GM18870 (cell line): ENCODE data around the gene HIBADH.
"Not testable (repeated sequence)": the region's sequence is repeated elsewhere in the genome, so short reads cannot be mapped to it uniquely, and the experiment has no call there.

Source experiments
- ATAC-seq: cut with Tn5 transposase; IDR thresholded peaks from one replicate; pipeline ENCODE4 v1.9.1; 2021; ENCODE audit warnings: moderate library complexity; ENCODE audit not compliant: unreplicated experiment

Gene HIBADH

DNA sequence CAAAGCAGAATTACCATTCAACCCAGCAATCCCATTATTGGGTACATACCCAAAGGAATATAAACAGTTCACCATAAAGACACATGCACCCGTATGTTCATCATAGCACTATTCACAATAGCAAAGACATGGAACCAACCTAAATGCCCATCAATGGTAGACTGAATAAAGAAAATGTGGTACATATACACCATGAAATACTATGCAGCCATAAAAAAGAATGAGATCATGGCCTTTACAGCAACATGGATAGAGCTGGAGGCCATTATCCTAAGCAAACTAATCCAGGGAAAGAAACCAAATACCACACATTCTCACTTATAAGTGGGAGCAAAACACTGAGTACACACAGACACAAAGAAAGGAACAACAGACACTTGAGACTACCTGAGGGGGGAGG lies 23.6 kb downstream of the HIBADH start:
- ATAC-seq: not testable (repeated sequence)

DNA sequence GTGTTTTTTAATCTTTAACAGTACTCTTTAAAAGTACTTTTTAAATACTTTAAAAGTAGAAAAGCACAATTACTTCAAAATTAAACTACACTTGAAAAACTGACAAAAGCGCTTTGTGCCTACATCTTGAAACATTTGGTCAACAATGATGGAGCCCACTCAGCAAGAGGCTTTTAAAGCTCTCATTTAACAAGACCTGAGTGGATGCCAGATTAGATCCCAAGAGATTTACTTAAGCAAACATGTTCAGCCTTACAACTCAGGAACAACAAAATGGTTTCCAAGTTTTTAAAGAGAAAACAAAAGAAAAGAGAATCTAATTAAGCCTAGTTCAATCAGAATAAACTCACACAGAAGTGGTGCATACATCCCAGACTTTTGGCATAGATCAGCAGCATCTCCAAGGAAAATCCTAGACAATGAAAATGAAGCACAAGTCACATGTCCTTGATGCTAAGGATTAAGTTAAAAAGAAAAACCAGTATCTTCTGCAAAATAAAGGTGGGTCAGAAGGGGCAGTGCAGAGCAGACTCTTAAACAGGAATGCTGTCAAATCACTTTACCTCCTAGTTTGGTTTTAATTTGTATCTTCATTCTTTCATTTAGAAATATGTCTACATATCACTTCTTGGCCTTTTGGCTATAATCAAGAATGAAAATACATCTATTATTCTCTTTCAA lies 26.2 kb downstream of the HIBADH start:
- no peak for ATAC-seq

DNA sequence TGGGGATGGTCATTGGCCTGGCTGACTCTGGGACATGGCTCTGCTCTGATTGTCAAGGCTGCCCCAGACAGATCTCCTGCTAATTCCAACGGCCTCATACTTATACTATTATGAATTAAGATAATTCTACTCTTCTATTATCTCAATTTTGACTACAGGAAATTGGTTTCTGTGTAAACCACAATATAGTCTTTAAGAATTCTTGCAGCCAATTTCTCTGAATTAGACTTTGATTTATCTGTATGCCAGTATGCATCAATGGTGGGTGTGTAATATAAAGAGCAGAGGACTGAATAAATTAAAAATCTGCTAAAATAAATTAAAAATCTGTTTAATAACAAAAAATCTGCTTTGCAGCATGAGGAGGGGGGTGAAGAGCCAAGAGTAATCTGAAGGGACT lies 27.0 kb downstream of the HIBADH start:
- ATAC-seq: no peak

DNA sequence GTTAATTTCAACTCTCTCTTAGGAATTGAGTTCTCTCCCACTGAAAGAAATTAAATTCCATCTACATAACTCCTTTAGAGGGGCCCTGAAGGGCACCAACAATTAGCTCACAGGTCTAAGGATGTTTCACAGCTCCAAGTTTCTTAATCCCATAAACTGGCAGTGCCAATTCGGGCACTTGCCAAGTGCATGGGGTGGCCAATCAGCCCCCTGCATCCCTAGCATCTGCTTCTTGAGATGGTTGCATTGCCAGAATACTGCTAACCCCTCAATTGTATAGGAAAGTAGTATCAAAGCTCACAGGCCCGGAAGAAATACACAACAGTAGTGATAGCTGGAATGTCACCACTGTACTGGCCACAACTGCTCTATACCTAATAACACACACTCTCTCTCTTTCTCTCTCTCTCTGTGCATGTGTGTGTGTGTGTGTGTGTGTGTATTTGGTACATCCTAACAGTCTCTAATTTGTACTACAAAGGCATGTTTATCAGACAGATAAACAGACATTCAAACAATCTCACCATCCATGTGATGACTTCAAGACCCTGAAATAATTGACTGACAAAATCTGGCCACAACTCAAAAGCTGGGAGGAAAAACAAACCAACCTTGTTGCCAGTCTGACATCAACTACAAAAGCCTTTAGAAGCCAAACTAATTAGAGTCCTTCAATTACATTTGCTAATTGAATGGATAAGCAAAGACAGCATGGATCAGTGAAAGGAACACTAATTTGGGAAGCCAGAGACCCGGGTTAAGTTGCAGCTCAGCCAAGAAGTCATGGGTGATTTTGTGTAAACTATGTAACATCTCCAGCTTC lies 27.8 kb downstream of the HIBADH start:
- ATAC-seq: no peak

DNA sequence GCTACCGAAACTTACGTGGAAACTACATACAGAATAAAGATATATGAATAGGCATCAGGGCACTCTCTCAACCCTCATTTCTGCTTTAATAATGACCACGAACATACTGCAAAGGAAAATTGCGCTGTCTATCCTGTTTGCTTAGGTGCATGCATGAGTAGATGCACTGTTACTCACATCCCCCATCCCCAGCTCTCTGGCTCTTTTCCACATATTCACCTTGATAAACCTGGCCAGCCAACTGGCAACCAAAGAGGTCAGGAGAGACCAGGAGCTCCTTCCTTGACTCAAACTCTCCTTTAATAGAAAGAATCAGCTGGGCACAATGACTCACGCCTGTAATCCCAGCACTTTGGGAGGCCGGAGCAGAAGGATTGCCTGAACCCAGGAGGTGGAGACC lies 29.6 kb downstream of the HIBADH start:
- ATAC-seq: no peak

DNA sequence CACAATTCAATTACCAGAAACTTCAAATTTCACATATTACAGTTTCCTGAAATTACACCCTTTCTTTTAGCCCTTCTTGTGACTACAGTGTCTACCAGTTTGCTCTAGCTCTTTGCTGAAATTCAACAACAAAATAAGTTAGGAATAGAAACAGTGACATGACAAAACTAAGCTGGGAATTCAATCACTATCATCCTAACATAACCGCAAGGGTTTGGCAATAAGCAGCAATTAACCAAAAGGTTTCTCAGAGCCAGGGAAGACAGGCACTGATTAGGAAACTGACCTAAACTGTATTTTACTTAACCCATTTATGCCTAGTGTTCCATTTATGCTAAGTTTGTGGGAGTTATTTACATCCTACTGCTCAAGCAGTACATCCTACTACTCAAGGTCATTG lies 31.3 kb downstream of the HIBADH start:
- no peak for ATAC-seq

DNA sequence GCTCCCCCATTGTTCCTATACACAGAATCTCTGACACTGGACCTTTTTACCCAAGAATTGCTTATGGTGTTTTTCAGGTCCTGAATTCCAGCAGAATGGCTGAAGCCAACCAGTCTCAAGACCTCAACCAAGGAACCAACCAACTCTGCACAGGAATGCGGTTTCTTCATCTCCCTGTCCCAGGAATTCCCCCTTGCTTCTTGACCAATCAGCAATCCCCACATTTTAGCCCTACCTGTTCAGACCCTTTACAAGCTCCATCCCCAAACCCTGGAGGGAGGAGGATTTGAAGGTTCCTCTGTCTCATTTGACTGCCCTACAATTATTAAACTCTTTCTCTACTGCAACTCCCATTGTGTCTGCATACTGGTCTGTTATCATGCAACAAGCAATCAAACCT lies 35.5 kb downstream of the HIBADH start:
- no peak for ATAC-seq

DNA sequence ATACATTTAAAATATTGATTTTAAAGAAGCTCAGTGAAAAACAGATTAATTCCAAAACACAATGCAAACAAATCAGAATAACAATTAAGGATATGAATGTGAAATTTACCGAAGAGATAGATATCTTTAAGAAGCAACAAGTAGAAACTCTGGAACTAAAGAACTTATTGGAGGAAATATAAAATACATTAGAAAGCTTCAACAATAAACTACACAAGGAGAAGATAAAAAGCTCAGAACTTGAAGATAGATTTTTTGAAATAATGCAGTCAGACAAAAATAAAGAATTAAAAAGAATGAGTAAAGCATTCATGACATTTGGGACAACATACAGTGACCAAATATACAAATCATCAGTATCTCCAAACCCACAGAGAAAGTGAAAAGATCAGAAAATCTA lies 43.2 kb downstream of the HIBADH start:
- no peak for ATAC-seq

DNA sequence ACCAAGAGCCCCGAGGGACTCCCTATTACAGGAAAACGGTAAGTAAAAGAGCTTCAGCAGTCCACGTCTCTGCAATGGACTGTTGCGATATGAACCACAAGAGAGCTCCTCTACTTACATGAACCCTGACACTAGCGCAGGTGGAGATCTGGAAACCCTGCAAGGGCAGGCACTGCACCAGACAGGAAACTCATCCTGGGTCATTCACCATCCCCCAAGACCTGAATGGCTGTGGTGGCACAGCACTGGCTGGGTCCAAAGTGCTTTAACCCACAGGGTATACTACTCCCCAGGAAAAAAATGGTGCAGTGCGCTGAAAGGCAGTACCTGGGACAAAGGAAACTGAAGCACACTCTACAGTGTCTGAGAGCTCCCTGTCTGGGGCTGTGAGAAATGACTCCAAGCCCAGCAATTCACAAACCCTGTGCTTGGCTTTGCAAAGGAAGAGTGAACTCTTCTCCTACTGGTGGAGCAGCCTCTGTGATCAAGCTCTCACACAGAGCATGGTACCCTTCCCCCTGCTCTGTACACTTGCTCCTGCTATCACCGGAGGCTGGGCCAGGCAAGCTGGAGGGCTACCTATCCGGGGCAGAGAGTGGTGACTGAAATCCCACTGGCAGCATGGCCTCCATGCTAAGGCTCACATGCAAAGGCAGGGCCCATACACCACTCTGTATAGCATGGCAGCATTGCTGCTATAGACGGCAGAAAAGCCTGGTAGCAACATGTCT lies 44.9 kb downstream of the HIBADH start:
- no peak for ATAC-seq

DNA sequence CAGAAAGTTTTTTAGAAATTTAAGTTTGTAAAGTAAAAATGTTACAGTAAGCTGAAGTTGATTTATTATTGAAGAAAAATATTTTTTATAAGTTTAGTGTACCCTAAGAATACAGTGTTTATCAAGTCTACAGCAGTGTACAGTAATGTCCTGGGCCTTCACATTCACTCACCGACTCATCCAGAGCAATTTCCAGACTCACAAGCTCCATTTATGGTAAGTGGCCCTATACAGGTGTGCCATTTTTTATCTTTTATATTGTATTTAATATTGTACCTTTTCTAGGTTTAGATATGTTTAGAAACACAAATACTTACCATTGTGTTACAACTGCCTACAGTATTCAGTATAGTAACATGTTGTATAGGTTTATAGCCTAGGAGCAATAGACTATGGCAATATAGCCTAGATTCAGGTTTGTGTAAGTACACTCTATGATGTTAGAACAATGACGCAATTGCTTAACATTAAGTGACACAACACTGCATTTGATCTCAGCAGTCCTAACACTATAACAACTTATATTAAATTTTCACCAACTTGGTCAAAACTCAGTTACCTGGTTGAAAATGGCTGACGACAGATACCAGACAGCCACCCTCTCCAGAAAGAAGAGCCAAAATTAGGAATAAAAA lies 45.7 kb downstream of the HIBADH start:
- no peak for ATAC-seq

DNA sequence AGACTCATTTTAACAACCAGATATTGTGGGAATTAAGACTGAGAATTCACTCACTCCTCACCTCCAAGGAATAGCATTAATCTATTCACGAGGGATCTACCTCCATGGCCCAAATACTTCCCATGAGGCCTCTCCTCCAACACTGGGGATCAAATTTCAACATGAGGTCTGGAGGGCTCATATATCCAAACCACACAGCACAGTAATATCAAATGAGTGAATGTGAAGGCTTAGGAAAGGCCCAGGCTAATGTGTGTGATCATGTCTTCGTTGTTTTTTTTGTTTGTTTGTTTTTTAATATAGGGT lies 46.5 kb downstream of the HIBADH start:
- ATAC-seq: no peak

DNA sequence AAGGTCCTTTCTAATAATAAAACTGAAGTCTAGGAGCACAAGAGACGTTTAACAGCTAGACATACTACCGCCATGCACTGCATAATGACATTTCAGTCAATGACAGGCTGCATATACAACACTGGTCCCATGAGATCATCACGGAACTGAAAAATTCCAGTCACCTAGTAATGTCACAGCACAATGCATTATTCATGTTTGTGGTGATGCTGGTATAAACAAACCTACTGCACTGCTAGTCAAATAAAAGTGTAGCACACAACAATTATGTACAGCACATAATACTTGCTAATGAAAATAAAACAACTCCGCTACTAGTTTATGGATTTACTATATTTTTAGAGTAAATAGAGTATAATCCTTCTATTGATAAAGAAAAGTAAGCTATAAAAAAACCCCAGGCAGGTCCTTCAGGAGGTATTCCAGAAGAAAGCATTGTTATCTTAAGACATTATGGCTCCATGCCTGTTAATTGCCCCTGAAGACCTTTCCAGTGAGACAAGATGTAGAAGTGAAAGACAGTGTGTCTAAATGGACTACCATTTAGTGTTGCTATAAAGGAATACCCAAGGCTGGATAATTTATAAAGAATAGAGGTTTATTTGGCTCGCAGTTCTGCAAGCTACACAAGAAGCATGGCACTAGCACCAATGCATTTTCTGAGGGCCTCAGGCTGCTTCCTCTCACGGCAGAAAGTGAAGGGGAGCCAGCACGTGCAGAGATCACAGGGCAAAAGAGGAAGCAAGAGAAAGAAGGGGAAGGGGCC lies 47.1 kb downstream of the HIBADH start:
- no peak for ATAC-seq

DNA sequence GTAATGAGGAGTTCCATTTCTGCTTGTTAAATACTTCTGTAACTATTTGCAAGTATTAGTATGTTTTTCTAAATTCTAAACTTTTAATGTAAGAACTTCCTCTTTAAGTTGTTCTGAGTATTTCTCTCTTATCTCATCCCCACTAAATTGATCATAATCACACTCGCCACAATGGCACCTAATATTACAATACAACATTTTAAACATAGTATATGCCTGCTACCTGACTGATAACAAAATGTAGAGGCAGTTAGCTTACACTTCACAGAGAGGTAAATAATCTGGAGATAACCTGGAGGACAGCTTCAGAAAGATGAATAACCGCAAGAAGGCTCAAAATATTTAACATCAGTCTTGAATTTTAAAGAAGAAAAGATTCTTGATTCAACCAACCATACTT lies 48.6 kb downstream of the HIBADH start:
- no peak for ATAC-seq

DNA sequence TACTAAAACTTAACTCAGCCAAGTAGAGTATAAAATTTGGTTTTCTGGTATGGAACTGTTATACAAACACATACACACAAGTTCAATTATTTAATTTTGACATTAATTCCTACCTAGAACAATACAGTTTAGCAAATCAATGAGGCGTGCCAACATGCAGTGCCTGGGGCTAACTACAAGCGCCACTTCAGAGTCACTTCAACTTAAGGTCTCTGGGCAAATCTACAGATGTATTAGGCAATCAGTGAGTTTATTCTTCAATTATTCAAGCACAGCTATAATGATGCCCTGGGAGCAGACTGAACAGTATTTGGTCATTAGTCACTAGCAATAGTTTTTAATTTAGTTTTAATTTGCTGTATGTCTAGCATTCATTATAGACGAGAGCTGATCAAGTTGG lies 51.6 kb downstream of the HIBADH start:
- ATAC-seq: no peak

DNA sequence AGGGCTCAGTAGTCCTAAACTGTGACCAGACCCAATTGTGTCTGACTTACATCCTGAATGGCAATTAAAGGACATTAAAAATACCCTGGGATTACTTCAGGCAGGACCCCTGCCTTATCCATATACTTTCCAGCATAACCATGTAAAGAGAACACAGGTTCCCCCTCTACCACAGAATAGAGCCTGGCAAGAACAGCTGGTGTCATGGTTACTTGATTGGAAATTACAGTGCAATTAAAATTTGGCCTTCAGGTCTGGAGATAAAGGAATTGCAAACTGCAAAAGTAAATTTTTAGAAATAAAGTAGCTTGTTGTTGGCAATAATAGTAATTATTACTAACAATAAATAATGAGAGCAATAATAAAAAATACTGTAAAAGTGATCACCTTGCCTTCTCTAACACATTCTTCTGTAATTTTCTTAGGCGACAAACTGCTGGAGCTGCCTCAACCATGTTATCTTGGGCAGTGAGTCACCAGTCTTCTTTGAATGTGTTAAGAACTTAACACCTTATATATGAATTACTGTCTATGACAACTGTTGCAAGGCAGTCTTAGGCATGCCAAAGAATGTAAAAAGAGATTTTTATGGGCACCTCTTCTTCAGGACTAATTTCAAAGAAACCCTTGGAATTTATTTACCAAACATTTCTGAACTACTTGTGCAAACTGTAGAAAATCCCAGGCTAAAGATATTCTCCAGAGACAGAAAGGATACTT lies 53.7 kb downstream of the HIBADH start:
- no peak for ATAC-seq

DNA sequence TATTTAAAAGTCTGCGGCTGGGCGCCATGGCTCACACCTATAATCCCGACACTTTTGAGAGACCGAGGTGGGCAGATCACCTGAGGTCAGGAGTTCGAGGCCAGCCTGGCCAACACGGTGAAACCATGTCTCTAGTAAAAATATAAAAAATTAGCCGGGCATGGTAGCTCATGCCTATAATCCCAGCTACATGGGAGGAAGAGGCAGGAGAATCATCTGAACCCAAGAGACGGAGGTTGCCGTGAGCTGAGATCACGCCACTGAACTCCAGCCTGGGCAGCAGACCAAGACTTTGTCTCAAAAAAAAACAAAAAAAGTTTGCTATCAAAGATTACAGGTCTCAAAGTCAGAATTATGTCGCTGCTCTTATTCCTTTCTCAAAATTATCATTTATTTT lies 55.5 kb downstream of the HIBADH start:
- no peak for ATAC-seq

DNA sequence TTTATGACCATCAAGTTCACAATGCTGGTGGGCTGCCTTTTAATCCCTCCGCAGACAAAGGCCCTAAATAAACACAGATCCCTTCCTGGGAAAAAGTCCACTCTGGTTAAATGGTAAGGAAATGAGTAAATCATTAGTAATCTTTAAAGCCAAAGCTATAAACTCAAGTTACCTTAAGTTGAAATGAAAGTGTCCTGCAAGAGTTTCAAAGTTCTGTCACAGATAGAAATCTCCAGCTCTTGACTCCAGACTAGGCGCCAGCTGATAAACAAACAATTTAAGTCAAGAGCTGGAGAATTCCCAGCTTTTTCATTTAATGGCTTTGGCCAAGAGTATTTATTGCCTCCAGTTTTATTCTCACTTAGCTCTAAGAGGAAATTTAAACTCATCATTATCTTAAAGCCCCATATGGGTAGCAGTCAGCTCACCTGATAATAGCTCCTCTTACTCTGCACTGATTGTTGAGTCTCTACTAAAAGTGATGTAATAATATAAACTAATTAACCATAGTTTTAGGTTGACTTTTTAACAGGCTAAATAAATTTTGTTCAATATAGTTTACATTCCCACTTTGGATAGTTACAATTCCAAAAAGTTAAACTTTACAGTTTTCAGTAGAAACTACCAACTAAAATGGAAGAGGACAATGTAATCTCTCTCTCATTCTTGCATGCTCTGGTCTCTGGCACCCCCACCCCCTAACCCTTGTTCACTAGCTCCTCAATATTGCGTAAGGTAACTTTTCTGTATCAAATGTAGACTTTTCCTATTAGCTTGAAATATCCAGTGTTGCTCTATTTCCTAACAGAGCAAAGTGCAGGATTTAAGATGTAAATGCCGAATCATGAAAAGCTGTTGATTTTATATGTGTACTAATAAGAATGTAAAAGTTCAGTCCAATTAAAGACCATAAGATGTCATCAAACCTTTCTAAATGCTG lies 56.1 kb downstream of the HIBADH start:
- no peak for ATAC-seq

DNA sequence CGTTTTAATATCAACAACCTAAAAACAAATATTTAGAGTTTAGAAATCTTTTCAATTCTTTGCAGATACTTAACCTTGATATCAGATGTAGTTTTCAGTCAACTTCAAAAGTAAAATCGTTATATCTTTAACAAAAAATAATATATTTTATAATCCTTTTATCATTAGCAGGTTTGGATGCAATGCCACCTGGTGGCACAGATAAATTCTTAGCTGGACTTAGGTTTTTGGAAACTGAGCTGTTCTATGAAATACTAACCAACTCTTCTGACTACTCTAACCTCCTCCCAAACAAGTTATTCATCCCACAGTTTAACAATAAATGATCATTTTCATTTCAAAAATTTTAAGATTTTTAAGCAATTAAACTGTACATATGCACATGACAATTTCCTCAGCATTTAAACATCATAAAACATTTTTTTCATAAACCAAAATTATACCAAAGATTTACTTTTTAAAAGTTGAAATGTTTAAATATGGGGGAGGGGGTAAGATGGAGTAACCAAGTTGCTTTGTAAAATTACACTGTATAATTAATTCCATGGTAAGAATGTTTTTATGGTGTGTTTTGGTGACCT lies 56.9 kb downstream of the HIBADH start:
- ATAC-seq: no peak

DNA sequence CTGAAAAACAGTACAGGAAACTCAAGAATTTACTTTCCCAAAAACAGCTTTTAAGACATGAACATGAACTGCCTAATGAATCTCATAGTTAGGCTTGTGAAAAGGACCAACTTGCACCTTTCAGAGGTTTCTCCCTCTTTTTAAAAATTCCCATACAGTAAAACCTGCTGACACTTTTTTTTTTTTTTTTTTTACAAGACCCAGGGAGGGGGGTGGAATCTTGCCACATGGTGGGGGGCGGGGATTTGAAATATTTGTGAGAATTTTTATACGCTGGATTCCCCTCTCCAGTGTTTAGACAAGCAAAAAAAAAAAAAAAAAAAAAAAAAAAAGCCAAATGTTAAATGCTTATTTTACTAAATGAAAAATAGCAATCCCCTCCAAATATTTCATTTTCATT lies 57.4 kb downstream of the HIBADH start:
- ATAC-seq: no peak
